IMR-90 (cell line): ENCODE measurements around the gene NR2C1. TPM values are rescaled to one million over a fixed set of nuclear protein-coding genes. Genes with fewer than 3 reads are reported as not detected.

Source experiments
- ATAC-seq: fragments of 200-7000 bp; cut with Tn5 transposase; 2 replicates; pipeline ENCODE4 v1.9.1; 2020; ENCODE audit warnings: low read depth, mild to moderate bottlenecking, moderate library complexity
- BruUV-seq: library from RNA; stranded (reverse); fragments of 400-500 nt; replicated peaks from 2 replicates; lab custom pipeline; 2021; lab: Mats Ljungman, UMichigan
- CTCF ChIA-PET: fragments of 300-600 bp; formaldehyde crosslinking; extraction: SDS; loops from one replicate; lab custom pipeline; 2021; ENCODE audit warnings: antibody characterized with exemption; lab: Yijun Ruan, JAX
- POLR2A ChIA-PET: fragments of 300-600 bp; sonication (Branson Sonifier 250); formaldehyde crosslinking; loops from one replicate; lab custom pipeline; 2022; ENCODE audit warnings: antibody characterized with exemption; ENCODE audit not compliant: unreplicated experiment; lab: Charles Lee
- DNase-seq: peaks from one replicate; pipeline ENCODE4 v3.0.0; 2013
- H2AFZ ChIP-seq: replicated peaks from 2 replicates; pipeline ENCODE3; 2013; ENCODE audit warnings: low read length, mild to moderate bottlenecking; ENCODE audit not compliant: poor library complexity
- H2AK5ac ChIP-seq: 2 replicates; pipeline ENCODE4 v1.6.1; 2013; ENCODE audit warnings: low read depth, low read length, inconsistent platforms
- H2AK9ac ChIP-seq: replicated peaks from 2 replicates; pipeline ENCODE3; 2013; ENCODE audit warnings: mild to moderate bottlenecking, low read depth, low read length, moderate library complexity; ENCODE audit not compliant: poor library complexity
- H2BK120ac ChIP-seq: 2 replicates; pipeline ENCODE4 v1.6.1; 2013; ENCODE audit warnings: low read depth, low read length, inconsistent platforms
- H2BK15ac ChIP-seq: 3 replicates; pipeline ENCODE4 v1.6.1; 2013; ENCODE audit warnings: low read depth, low read length, inconsistent platforms
- H2BK20ac ChIP-seq: 2 replicates; pipeline ENCODE4 v1.6.1; 2013; ENCODE audit warnings: low read depth, mild to moderate bottlenecking, inconsistent platforms, low read length, moderate library complexity
- H2BK5ac ChIP-seq: 2 replicates; pipeline ENCODE4 v1.6.1; 2013; ENCODE audit warnings: mild to moderate bottlenecking, low read depth, low read length, inconsistent platforms; ENCODE audit not compliant: poor library complexity, severe bottlenecking
- H3K14ac ChIP-seq: replicated peaks from 2 replicates; pipeline ENCODE4 v1.6.1; 2013; ENCODE audit warnings: low read depth, low read length, inconsistent platforms
- H3K18ac ChIP-seq: 2 replicates; pipeline ENCODE4 v1.6.1; 2013; ENCODE audit warnings: low read depth, low read length, control low read depth
- H3K23ac ChIP-seq: 2 replicates; pipeline ENCODE4 v1.6.1; 2013; ENCODE audit warnings: low read depth, low read length, inconsistent platforms
- H3K27ac ChIP-seq: 2 replicates; pipeline ENCODE4 v1.5.1; 2013; ENCODE audit warnings: mild to moderate bottlenecking, control low read depth, low read length; ENCODE audit not compliant: insufficient read depth
- H3K27me3 ChIP-seq: 2 replicates; pipeline ENCODE4 v1.6.1; 2013; ENCODE audit warnings: low read length; ENCODE audit not compliant: control insufficient read depth, insufficient read depth
- H3K36me3 ChIP-seq: 2 replicates; pipeline ENCODE4 v1.6.1; 2013; ENCODE audit warnings: low read length, mixed read lengths; ENCODE audit not compliant: control insufficient read depth, insufficient read depth
- H3K4ac ChIP-seq: 2 replicates; pipeline ENCODE4 v1.6.1; 2013; ENCODE audit warnings: low read depth, low read length, inconsistent platforms
- H3K4me1 ChIP-seq: 2 replicates; pipeline ENCODE4 v1.6.1; 2013; ENCODE audit warnings: low read length, mixed read lengths; ENCODE audit not compliant: control insufficient read depth, insufficient read depth
- H3K4me2 ChIP-seq: 2 replicates; pipeline ENCODE4 v1.6.1; 2013; ENCODE audit warnings: low read depth, mild to moderate bottlenecking, control low read depth, low read length, moderate library complexity
- H3K4me3 ChIP-seq: 2 replicates; pipeline ENCODE4 v1.5.1; 2013; ENCODE audit warnings: low read depth, mild to moderate bottlenecking, control low read depth, low read length, moderate library complexity; ENCODE audit not compliant: insufficient read depth
- H3K56ac ChIP-seq: 2 replicates; pipeline ENCODE4 v1.6.1; 2013; ENCODE audit warnings: low read length, inconsistent platforms; ENCODE audit not compliant: insufficient read depth; ENCODE audit errors: extremely low read depth
- H3K79me1 ChIP-seq, 2 experiments: 2 replicates each; pipeline ENCODE4 v1.6.1; 2013; ENCODE audit warnings: low read length in 2 of 2, inconsistent platforms in 1 of 2, low read depth in 1 of 2
- H3K9ac ChIP-seq: 2 replicates; pipeline ENCODE4 v1.6.1; 2013; ENCODE audit warnings: low read depth, low read length, control low read depth
- H3K9me1 ChIP-seq: 2 replicates; pipeline ENCODE4 v1.6.1; 2013; ENCODE audit warnings: low read length, inconsistent platforms; ENCODE audit not compliant: insufficient read depth
- H3K9me3 ChIP-seq: 2 replicates; pipeline ENCODE4 v1.6.1; 2013; ENCODE audit warnings: low read length; ENCODE audit not compliant: control insufficient read depth, insufficient read depth
- H4K20me1 ChIP-seq: 2 replicates; pipeline ENCODE4 v1.6.1; 2013; ENCODE audit warnings: low read length, inconsistent platforms; ENCODE audit not compliant: insufficient read depth
- H4K5ac ChIP-seq: 2 replicates; pipeline ENCODE4 v1.6.1; 2013; ENCODE audit warnings: mild to moderate bottlenecking, low read depth, low read length, control low read depth
- H4K8ac ChIP-seq, 2 experiments: 2 replicates each; pipeline ENCODE4 v1.6.1; 2013; ENCODE audit warnings: low read depth in 2 of 2, low read length in 2 of 2, control low read depth in 1 of 2, inconsistent platforms in 1 of 2
- H4K91ac ChIP-seq: 2 replicates; pipeline ENCODE4 v1.6.1; 2013; ENCODE audit warnings: low read depth, low read length, inconsistent platforms; ENCODE audit not compliant: insufficient read depth
- BHLHE40 ChIP-seq: fragments of 150-350 bp; IDR thresholded peaks from 2 replicates; pipeline ENCODE4 v1.6.1; 2016; ENCODE audit warnings: mild to moderate bottlenecking, low read depth, low read length
- CEBPB ChIP-seq: IDR thresholded peaks from 2 replicates; pipeline ENCODE4 v1.6.1; 2012; ENCODE audit warnings: low read depth, low read length, improper control_type of control experiment
- CHD1 ChIP-seq: IDR thresholded peaks from 2 replicates; pipeline ENCODE4 v1.6.1; 2012; ENCODE audit warnings: low read depth, low read length, improper control_type of control experiment
- FOS ChIP-seq: fragments of 150-350 bp; IDR thresholded peaks from 2 replicates; pipeline ENCODE4 v1.6.1; 2016; ENCODE audit warnings: low read depth, low read length
- MAFK ChIP-seq: IDR thresholded peaks from 2 replicates; pipeline ENCODE4 v1.6.1; 2012; ENCODE audit warnings: low read depth, low read length, improper control_type of control experiment
- MAZ ChIP-seq: IDR thresholded peaks from 2 replicates; pipeline ENCODE4 v1.6.1; 2012; ENCODE audit warnings: low read depth, mild to moderate bottlenecking, low read length, improper control_type of control experiment, moderate library complexity, borderline replicate concordance
- MXI1 ChIP-seq: IDR thresholded peaks from 2 replicates; pipeline ENCODE4 v1.6.1; 2012; ENCODE audit warnings: low read depth, mild to moderate bottlenecking, low read length, moderate library complexity, borderline replicate concordance
- NFE2L2 ChIP-seq: fragments of 150-350 bp; IDR thresholded peaks from 2 replicates; pipeline ENCODE4 v1.6.1; 2016; ENCODE audit warnings: low read depth, mild to moderate bottlenecking, low read length
- POLR2A ChIP-seq: IDR thresholded peaks from 2 replicates; pipeline ENCODE4 v1.6.1; 2012; ENCODE audit warnings: mild to moderate bottlenecking, low read depth, low read length
- RAD21 ChIP-seq: IDR thresholded peaks from 2 replicates; pipeline ENCODE4 v1.6.1; 2012; ENCODE audit warnings: low read length, improper control_type of control experiment
- RCOR1 ChIP-seq: IDR thresholded peaks from 2 replicates; pipeline ENCODE4 v1.6.1; 2012; ENCODE audit warnings: mild to moderate bottlenecking, low read length, improper control_type of control experiment; ENCODE audit not compliant: insufficient replicate concordance
- RFX5 ChIP-seq: IDR thresholded peaks from 2 replicates; pipeline ENCODE4 v1.8.0; 2012; ENCODE audit warnings: low read depth, mild to moderate bottlenecking, low read length, moderate library complexity
- SMC3 ChIP-seq: fragments of 150-350 bp; IDR thresholded peaks from 2 replicates; pipeline ENCODE4 v1.6.1; 2016; ENCODE audit warnings: low read depth, mild to moderate bottlenecking, antibody characterized with exemption, low read length, moderate library complexity
- WGBS, 2 experiments: methylation state at CpG; one replicate each; pipeline versions ENCODE4 v1.1.5 to v1.1.7; 2013; ENCODE audit warnings: missing lambda C conversion rate in 2 of 2; ENCODE audit not compliant: insufficient read length in 1 of 2; ENCODE audit errors: extremely low coverage in 2 of 2; 5-methylcytosine and 5-hydroxymethylcytosine counted together
- dilution Hi-C: fragments of 300-500 bp; cut with HindIII; formaldehyde crosslinking; loops from one replicate; pipeline ENCODE4 v1.14.3; 2018; ENCODE audit warnings: low sequenced_read_pairs; ENCODE audit not compliant: unreplicated experiment
- in situ Hi-C: fragments of 300-500 bp; cut with MboI; formaldehyde crosslinking; loops from 3 replicates; pipeline ENCODE4 v1.14.3; 2019; ENCODE audit warnings: low sequenced_read_pairs, inconsistent platforms, mixed read lengths
- intact Hi-C: fragments of 100-400 bp; cut with micrococcal nuclease; formaldehyde crosslinking; loops from 2 replicates; pipeline ENCODE4 v1.10.0; 2022
- polyA plus RNA-seq, 3 experiments: library from polyadenylated mRNA; depleted of rRNA; stranded (reverse); fragments of >200 nt; gene quantifications; 2 replicates each; pipeline ENCODE4 v1.2.3, GENCODE V29; 2012; ENCODE audit warnings: low replicate concordance in 1 of 3
- total RNA-seq: library from RNA; depleted of rRNA; stranded (reverse); fragments of >200 nt; gene quantifications from 2 replicates; pipeline ENCODE4 v1.2.3, GENCODE V29; 2012
- TF ChIP-seq, protein P1 (sequence below): fragments of 150-350 bp; IDR thresholded peaks from 2 replicates; pipeline ENCODE4 v1.6.1; 2017; ENCODE audit warnings: mild to moderate bottlenecking, antibody characterized with exemption, low read length, low read depth
- TF ChIP-seq, protein P2 (sequence below): fragments of 150-350 bp; IDR thresholded peaks from 2 replicates; pipeline ENCODE4 v1.6.1; 2016; ENCODE audit warnings: low read depth, mild to moderate bottlenecking, low read length, moderate library complexity, borderline replicate concordance
- TF ChIP-seq, protein P3 (sequence below): conservative IDR thresholded peaks from 2 replicates; pipeline ENCODE4 v1.5.1; 2012; ENCODE audit warnings: mild to moderate bottlenecking, low read depth, low read length, improper control_type of control experiment

Gene NR2C1
- total and polyA plus RNA-seq, 2 of the 4 experiments (the other 2 are of a cell fraction), result 12.7 to 14.1 TPM

DNA sequence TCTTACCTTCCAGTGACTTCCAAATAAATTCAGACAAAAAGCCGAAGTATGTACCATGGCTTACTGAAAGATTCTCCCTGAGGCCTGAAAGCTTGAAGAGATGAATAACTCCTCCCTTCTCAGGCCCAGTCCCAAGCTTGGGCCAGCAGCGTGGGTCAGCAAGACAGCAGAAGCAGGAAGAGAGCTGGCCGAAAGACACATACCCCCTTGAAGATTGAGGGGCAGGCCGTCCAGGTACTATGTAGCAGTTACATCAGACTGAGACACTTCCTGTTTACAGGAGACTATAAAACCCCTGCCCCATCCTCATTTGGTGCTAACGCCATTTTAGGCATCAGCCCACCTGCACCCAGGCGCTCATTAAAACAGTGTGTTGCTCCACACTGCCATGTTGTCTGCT, 84.9 kb downstream of the NR2C1 start:
- Histone ChIP-seq H2AK5ac (no peak overlapping the region), H4K5ac (no peak overlapping the region), H3K36me3 (peaks cover 6% of the 10 kb centered on the region), H3K4me1 (peaks cover 1% of the 10 kb centered on the region), H3K9me1 (peaks cover 1% of the 10 kb centered on the region; the same call in 1 of the 2 replicates), H3K14ac (no peak overlapping the region), H2BK5ac (no peak overlapping the region), H2BK20ac (no peak overlapping the region), H4K91ac (no peak overlapping the region), H3K27ac (no peak overlapping the region), H3K18ac (no peak overlapping the region), H3K9ac (no peak overlapping the region), H3K4me3 (no peak overlapping the region), H3K56ac (no peak overlapping the region), H4K8ac (no peak overlapping the region), H2BK120ac (no peak overlapping the region), H3K27me3 (no peaks in the 10 kb centered on the region), H3K4me2 (no peak overlapping the region), H2AFZ (no peak overlapping the region), H3K4ac (no peak overlapping the region), H3K79me1 (peaks cover 22 to 31% of the 10 kb centered on the region in 2 experiments), H2AK9ac (no peak overlapping the region), H3K23ac (no peak overlapping the region), H4K20me1 (no peaks in the 10 kb centered on the region; the same call in 1 of the 2 replicates), H3K9me3 (no peaks in the 10 kb centered on the region), H2BK15ac (no peak overlapping the region)
- intact Hi-C loops (no loop called here), in situ Hi-C loops (no loop called here), dilution Hi-C loops (no loop called here)
- WGBS, 2 experiments, result 100% methylated on average over 2 of the region's 6 CpGs; no CpG with 5 or more reads in 1 of the 2 experiments
- DNase-seq, result no peak
- no TSS peak for BruUV-seq
- ChIA-PET POLR2A (no interaction called here), CTCF (interaction anchor here (0.6 kb wide), 1 partner anchor 16 kb away, joined by 4 read pairs; no protein-coding TSS in a partner anchor)
- TF ChIP-seq NFE2L2, result no peak
- TF ChIP-seq RFX5, result no peak
- TF ChIP-seq, protein P1, sequence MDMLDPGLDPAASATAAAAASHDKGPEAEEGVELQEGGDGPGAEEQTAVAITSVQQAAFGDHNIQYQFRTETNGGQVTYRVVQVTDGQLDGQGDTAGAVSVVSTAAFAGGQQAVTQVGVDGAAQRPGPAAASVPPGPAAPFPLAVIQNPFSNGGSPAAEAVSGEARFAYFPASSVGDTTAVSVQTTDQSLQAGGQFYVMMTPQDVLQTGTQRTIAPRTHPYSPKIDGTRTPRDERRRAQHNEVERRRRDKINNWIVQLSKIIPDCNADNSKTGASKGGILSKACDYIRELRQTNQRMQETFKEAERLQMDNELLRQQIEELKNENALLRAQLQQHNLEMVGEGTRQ, result no peak
- no peak for TF ChIP-seq POLR2A
- TF ChIP-seq MAZ, result no peak
- no peak for TF ChIP-seq FOS
- TF ChIP-seq, protein P2, sequence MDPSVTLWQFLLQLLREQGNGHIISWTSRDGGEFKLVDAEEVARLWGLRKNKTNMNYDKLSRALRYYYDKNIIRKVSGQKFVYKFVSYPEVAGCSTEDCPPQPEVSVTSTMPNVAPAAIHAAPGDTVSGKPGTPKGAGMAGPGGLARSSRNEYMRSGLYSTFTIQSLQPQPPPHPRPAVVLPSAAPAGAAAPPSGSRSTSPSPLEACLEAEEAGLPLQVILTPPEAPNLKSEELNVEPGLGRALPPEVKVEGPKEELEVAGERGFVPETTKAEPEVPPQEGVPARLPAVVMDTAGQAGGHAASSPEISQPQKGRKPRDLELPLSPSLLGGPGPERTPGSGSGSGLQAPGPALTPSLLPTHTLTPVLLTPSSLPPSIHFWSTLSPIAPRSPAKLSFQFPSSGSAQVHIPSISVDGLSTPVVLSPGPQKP, result no peak
- TF ChIP-seq, protein P3, sequence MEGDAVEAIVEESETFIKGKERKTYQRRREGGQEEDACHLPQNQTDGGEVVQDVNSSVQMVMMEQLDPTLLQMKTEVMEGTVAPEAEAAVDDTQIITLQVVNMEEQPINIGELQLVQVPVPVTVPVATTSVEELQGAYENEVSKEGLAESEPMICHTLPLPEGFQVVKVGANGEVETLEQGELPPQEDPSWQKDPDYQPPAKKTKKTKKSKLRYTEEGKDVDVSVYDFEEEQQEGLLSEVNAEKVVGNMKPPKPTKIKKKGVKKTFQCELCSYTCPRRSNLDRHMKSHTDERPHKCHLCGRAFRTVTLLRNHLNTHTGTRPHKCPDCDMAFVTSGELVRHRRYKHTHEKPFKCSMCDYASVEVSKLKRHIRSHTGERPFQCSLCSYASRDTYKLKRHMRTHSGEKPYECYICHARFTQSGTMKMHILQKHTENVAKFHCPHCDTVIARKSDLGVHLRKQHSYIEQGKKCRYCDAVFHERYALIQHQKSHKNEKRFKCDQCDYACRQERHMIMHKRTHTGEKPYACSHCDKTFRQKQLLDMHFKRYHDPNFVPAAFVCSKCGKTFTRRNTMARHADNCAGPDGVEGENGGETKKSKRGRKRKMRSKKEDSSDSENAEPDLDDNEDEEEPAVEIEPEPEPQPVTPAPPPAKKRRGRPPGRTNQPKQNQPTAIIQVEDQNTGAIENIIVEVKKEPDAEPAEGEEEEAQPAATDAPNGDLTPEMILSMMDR, result no peak
- TF ChIP-seq CEBPB, result no peak
- no peak for TF ChIP-seq BHLHE40
- TF ChIP-seq SMC3, result no peak
- TF ChIP-seq RAD21, result no peak
- no peak for TF ChIP-seq MXI1
- TF ChIP-seq RCOR1, result no peak
- no peak for TF ChIP-seq CHD1
- no peak for TF ChIP-seq MAFK
- ATAC-seq, result no peak
